Measurements from ENCODE around the gene KIF3C. TPM values are rescaled to one million over a fixed set of nuclear protein-coding genes. Genes with fewer than 3 reads are reported as not detected.

Gene KIF3C
- total and polyA plus RNA-seq, 9 of the 15 experiments (the other 6 are each of a cell fraction or from before 2014, with no cell fraction given), result 0.69 to 6.7 (median 3.3) TPM

DNA sequence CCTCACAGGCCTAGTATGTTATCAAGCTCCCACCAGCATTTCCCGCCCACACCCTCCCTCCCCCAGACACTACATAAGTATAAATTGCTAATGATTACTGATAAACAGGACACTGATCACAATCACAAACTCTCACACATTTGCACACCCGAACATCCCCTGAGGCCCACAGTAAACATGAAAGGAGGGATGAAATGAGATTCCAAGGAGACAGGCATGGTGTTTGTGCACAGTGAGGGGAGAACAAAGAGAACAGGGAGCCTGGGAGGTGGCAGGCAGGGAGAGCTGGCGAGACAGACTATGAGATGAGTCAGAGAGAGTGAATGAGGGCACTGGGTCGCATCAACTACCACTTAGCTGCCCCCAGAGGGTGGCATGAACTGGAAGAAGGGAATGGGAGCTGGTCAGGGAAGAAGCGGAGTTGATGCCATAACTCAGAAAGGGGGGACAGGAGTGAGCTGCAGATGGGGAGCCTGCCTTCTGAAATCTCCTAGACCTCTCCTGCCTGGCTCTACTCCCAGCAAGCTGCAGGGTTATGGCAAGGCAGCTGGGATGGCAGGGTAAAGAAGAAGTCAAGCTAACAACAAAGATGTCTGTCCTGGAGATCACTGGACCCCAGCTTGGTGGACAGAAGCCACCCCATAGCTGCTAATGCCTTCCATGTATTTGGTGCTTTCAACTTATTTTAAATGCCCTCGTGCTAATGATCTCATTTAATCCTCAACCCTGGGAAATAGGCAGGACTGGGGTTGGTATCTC is 5.1 kb downstream of the KIF3C start:
- POLR2A ChIA-PET, result interaction anchor here (0.6 to 1.7 kb wide), 7 partner anchors 9 to 95 kb away, joined by 3 to 6 read pairs (median 3); no protein-coding TSS in a partner anchor
- H3K4me1 ChIP-seq (replicated peaks in 1 of 2; ENCODE audit: control insufficient read depth in 2 of 2, insufficient read depth in 2 of 2, low read length in 2 of 2), result peaks cover 9 to 26% of the 10 kb centered on the region in 2 experiments; a peak in 3 of 5 replicates
- no peaks in the 10 kb centered on the region; the same call in 2 of the 3 replicates for H3K36me3 ChIP-seq (ENCODE audit: control insufficient read depth, insufficient read depth, low read length)
- H2AFZ ChIP-seq (ENCODE audit: low read depth, low read length), result no peak overlapping the region
- intact Hi-C loops (cut with micrococcal nuclease) (no loop called here), in situ Hi-C loops (cut with MboI) (no loop called here)
- H4K20me1 ChIP-seq (replicated peaks; ENCODE audit: control insufficient read depth, insufficient read depth, low read length), result peaks cover 10% of the 10 kb centered on the region; the same call in 1 of the 2 replicates
- H3K27ac ChIP-seq (ENCODE audit: extremely low read depth, low read depth, low read length), result no peak overlapping the region
- H3K9ac ChIP-seq (ENCODE audit: insufficient read depth in 1 of 2, low read depth in 2 of 2, low read length in 2 of 2), result peak overlapping the region in 1 of 2 experiments; percentile 43; a peak in 1 of 4 replicates
- DNase-seq (ENCODE audit: extremely low read depth in 1 of 4, low spot score in 3 of 4) (peak in 1 of 4 experiments; percentile 31), FAIRE-seq (no peak), ATAC-seq (no peak)
- no peaks in the 10 kb centered on the region; the same call in 2 of the 3 replicates for H3K79me2 ChIP-seq (ENCODE audit: control insufficient read depth, insufficient read depth, low read length)
- H3K9me1 ChIP-seq (ENCODE audit: control insufficient read depth, insufficient read depth, low read length), result no peaks in the 10 kb centered on the region
- TF ChIP-seq POLR3G (IDR thresholded peaks at IDR 0.05; ENCODE audit: extremely low read depth, insufficient read length, insufficient replicate concordance), result no peak
- TF ChIP-seq EGR1 (conservative IDR thresholded peaks at IDR 0.05), result peak; percentile 53; the same call in 1 of the 2 replicates
- WGBS (ENCODE audit: insufficient coverage, low coverage, missing lambda C conversion rate), result 40% methylated on average over 6 of the region's 6 CpGs
- CTCF ChIA-PET (ENCODE audit: low intra/inter-chr PET ratio), result interaction anchor here (0.5 kb wide), 1 partner anchor 122 kb away, joined by 3 read pairs; no protein-coding TSS in a partner anchor
- H3K27me3 ChIP-seq (ENCODE audit: control insufficient read depth in 2 of 2, insufficient read depth in 2 of 2, low read length in 2 of 2), result no peaks in the 10 kb centered on the region
- H3K9me3 ChIP-seq (replicated peaks; ENCODE audit: control insufficient read depth, insufficient read depth, low read depth, low read length), result no peaks in the 10 kb centered on the region
- no TSS peak for BruUV-seq (replicated peaks)
- no peak overlapping the region for H3K4me2 ChIP-seq (ENCODE audit: insufficient read depth, low read length)
- no peak overlapping the region for H3K4me3 ChIP-seq
